GM12892 (cell line): ENCODE data around the gene CCL27.

Experiments
- DNase-seq: peaks from one replicate; pipeline ENCODE4 v3.0.0; 2011; ENCODE audit not compliant: insufficient read length
- FAIRE-seq: peaks from 2 replicates; lab custom pipeline; 2011; peaks lifted over from hg19 to GRCh38; lab: Jason Lieb, UNC
- POLR2A ChIP-seq: IDR thresholded peaks from 2 replicates; pipeline ENCODE4 v1.6.1; 2011; ENCODE audit warnings: low read depth, low read length, control low read depth
- POLR2AphosphoS5 ChIP-seq: IDR thresholded peaks from 2 replicates; pipeline ENCODE4 v1.6.1; 2011; ENCODE audit warnings: low read depth, low read length, control low read depth
- TAF1 ChIP-seq: IDR thresholded peaks from 2 replicates; pipeline ENCODE4 v1.6.1; 2011; ENCODE audit warnings: low read depth, mild to moderate bottlenecking, control low read depth, low read length, borderline replicate concordance

CCL27 gene

GRCh38 chr9:34612788-34613390, 49.6 kb downstream of the CCL27 start:
- TF ChIP-seq POLR2A: no peak
- no peak for TF ChIP-seq TAF1
- TF ChIP-seq POLR2AphosphoS5: no peak
- FAIRE-seq (peak; percentile 89), DNase-seq (no peak)
